ENCODE measurements around the gene GDAP2. TPM values are rescaled to one million over a fixed set of nuclear protein-coding genes. Genes with fewer than 3 reads are reported as not detected.

The GDAP2 gene
- total RNA-seq, 1 experiment from 2014 or later = 24.4 TPM

- Histone ChIP-seq H3K79me2 (ENCODE audit: insufficient read depth, low read length) (no peaks in the 10 kb centered on the region), H2BK5ac (ENCODE audit: insufficient read length, low read length) (no peak overlapping the region), H3K79me1 (ENCODE audit: insufficient read depth, low read depth, low read length, poor library complexity, severe bottlenecking) (no peaks in the 10 kb centered on the region), H2AK5ac (ENCODE audit: insufficient read length, low read length) (no peak overlapping the region), H2AFZ (ENCODE audit: low read length) (no peak overlapping the region), H3T11ph (ENCODE audit: low read length) (no peak overlapping the region), H3K9me3 (ENCODE audit: control insufficient read depth, low read depth, low read length) (no peaks in the 10 kb centered on the region), H3K9ac (ENCODE audit: extremely low read depth, insufficient read length, low read length) (no peak overlapping the region), H2BK15ac (ENCODE audit: low read depth, low read length) (no peak overlapping the region), H3K4me1 (ENCODE audit: insufficient read depth, low read length) (no peaks in the 10 kb centered on the region), H3K27ac (ENCODE audit: insufficient read length, low read depth, low read length) (no peak overlapping the region), H4K5ac (ENCODE audit: insufficient read length, low read depth, low read length) (no peak overlapping the region), H3K18ac (ENCODE audit: insufficient read length, low read depth, low read length) (no peak overlapping the region), H3K4ac (ENCODE audit: low read depth, low read length) (no peak overlapping the region), H2BK12ac (ENCODE audit: insufficient read length, low read depth, low read length) (no peak overlapping the region), H4K8ac (replicated peaks; ENCODE audit: insufficient read length, low read depth, low read length) (no peak overlapping the region), H2BK120ac (ENCODE audit: low read depth, low read length, poor library complexity, severe bottlenecking) (no peak overlapping the region), H4K20me1 (ENCODE audit: control insufficient read depth, insufficient read depth, insufficient read length) (no peaks in the 10 kb centered on the region), H3K14ac (ENCODE audit: insufficient read depth, low read length) (no peak overlapping the region), H3K4me2 (ENCODE audit: insufficient read depth, insufficient read length, low read length) (no peak overlapping the region), H3K23me2 (ENCODE audit: insufficient read length, low read depth, low read length, poor library complexity, severe bottlenecking) (no peaks in the 10 kb centered on the region), H3K27me3 (ENCODE audit: insufficient read depth, low read length) (no peaks in the 10 kb centered on the region), H3K23ac (ENCODE audit: insufficient read length, low read depth, low read length) (no peak overlapping the region), H2BK20ac (ENCODE audit: low read depth, low read length, poor library complexity, severe bottlenecking) (no peak overlapping the region), H3K56ac (ENCODE audit: insufficient read length, low read depth, low read length) (no peak overlapping the region), H4K91ac (ENCODE audit: insufficient read length, low read depth, low read length) (no peak overlapping the region)
- Mint-ChIP-seq H3K27ac (no peak overlapping the region), H3K4me1 (no peaks in the 10 kb centered on the region), H3K4me3 (no peak overlapping the region), H3K36me3 (ENCODE audit: insufficient read depth in 1 of 3, low read depth in 3 of 3) (no peaks in the 10 kb centered on the region), H3K27me3 (ENCODE audit: low read depth) (no peaks in the 10 kb centered on the region), H3K9me3 (no peaks in the 10 kb centered on the region; a peak in 1 of 5 replicates)
- TF ChIP-seq CTCF (conservative IDR thresholded peaks at IDR 0.05) = peak; percentile 33; the same call in 1 of the 3 replicates
- DNase-seq = no peak
- WGBS (ENCODE audit: extremely low coverage, insufficient read length, low lambda C conversion rate) = no CpG with 5 or more reads among the region's 9 CpGs
Observed at GRCh38 chr1:117815926-117816325, 113.5 kb downstream of the GDAP2 start.

Measured in H9 (cell line).